ENCODE measurements around the gene SPO11.
"Not testable (repeated sequence)": the region's sequence is repeated elsewhere in the genome, so short reads cannot be mapped to it uniquely, and the experiment has no call there.

Gene SPO11

GRCh38 chr20:57341663-57342062, 12.1 kb downstream of the SPO11 start:
- DNase-seq (ENCODE audit: low read depth) = no peak

- DNase-seq (ENCODE audit: low read depth) = no peak
These were observed 13.2 kb downstream of the SPO11 start for GRCh38 chr20:57342829-57343228.

- peak; percentile 43 for DNase-seq (ENCODE audit: low read depth)
These were observed 16.9 kb downstream of the SPO11 start for GRCh38 chr20:57346477-57346876.

- no peak for DNase-seq (ENCODE audit: low read depth)
These were observed 17.8 kb downstream of the SPO11 start for GRCh38 chr20:57347393-57347792.

- not testable (repeated sequence) for DNase-seq (ENCODE audit: low read depth)
These were observed 18.8 kb downstream of the SPO11 start for GRCh38 chr20:57348200-57348921.

GRCh38 chr20:57348922-57349574, 19.4 kb downstream of the SPO11 start:
- not testable (repeated sequence) for DNase-seq (ENCODE audit: low read depth)

GRCh38 chr20:57350081-57350710, 20.6 kb downstream of the SPO11 start:
- no peak for DNase-seq (ENCODE audit: low read depth)

- not testable (repeated sequence) for DNase-seq (ENCODE audit: low read depth)
These were observed 21.1 kb downstream of the SPO11 start for GRCh38 chr20:57350726-57351041.

- peak; percentile 86 for DNase-seq (ENCODE audit: low read depth)
These were observed 21.6 kb downstream of the SPO11 start, which contains the start of gene RAE1 for GRCh38 chr20:57351042-57351783. TSS of gene RAE1 (plus strand) at chr20:57351255. CDS start at chr20:57354039, 2,784 bp downstream.

GRCh38 chr20:57352305-57352704, 22.7 kb downstream of the SPO11 start:
- DNase-seq (ENCODE audit: low read depth) = no peak

GRCh38 chr20:57353351-57353750, 23.7 kb downstream of the SPO11 start:
- DNase-seq (ENCODE audit: low read depth) = no peak

- DNase-seq (ENCODE audit: low read depth) = no peak
These were observed 31.9 kb downstream of the SPO11 start for GRCh38 chr20:57361517-57361916.

GRCh38 chr20:57364451-57364850, 34.8 kb downstream of the SPO11 start:
- no peak for DNase-seq (ENCODE audit: low read depth)

GRCh38 chr20:57369596-57369995, 40.0 kb downstream of the SPO11 start:
- no peak for DNase-seq (ENCODE audit: low read depth)

- no peak for DNase-seq (ENCODE audit: low read depth)
These were observed 40.7 kb downstream of the SPO11 start for GRCh38 chr20:57370316-57370715.

GRCh38 chr20:57371363-57371762, 41.8 kb downstream of the SPO11 start:
- DNase-seq (ENCODE audit: low read depth) = no peak

- no peak for DNase-seq (ENCODE audit: low read depth)
These were observed 42.6 kb downstream of the SPO11 start for GRCh38 chr20:57372157-57372556.

GRCh38 chr20:57372581-57373350, 43.2 kb downstream of the SPO11 start:
- DNase-seq (ENCODE audit: low read depth) = no peak

GRCh38 chr20:57374343-57374930, 44.8 kb downstream of the SPO11 start:
- no peak for DNase-seq (ENCODE audit: low read depth)

- DNase-seq (ENCODE audit: low read depth) = no peak
These were observed 45.5 kb downstream of the SPO11 start for GRCh38 chr20:57374931-57375651.

All from activated T-helper 9 cell treated with anti-CD3 and anti-CD28 coated beads, Interleukin-2, amount 50 U/mL, for 16 hours (primary cell).